Panc1 (cell line): ENCODE measurements around the gene PIP4K2C. TPM values are rescaled to one million over a fixed set of nuclear protein-coding genes. Genes with fewer than 3 reads are reported as not detected.

Experiments used
- ATAC-seq: fragments of 200-7000 bp; cut with Tn5 transposase; 2 replicates; pipeline ENCODE4 v1.9.1; 2020; ENCODE audit warnings: mild to moderate bottlenecking, moderate library complexity
- BruUV-seq: library from RNA; stranded (reverse); fragments of 400-500 nt; replicated peaks from 2 replicates; lab custom pipeline; 2021; lab: Mats Ljungman, UMichigan
- CTCF ChIA-PET: fragments of 300-600 bp; sonication (Branson Sonifier 250); formaldehyde crosslinking; loops from one replicate; lab custom pipeline; 2022; ENCODE audit warnings: antibody characterized with exemption; lab: Charles Lee
- POLR2A ChIA-PET: fragments of 300-600 bp; sonication (Branson Sonifier 250); formaldehyde crosslinking; loops from one replicate; lab custom pipeline; 2022; ENCODE audit warnings: antibody characterized with exemption; lab: Charles Lee
- DNase-seq: peaks from one replicate; pipeline ENCODE4 v3.0.0-alpha.2; 2010; ENCODE audit warnings: low read depth, low spot score
- H3K27ac ChIP-seq: 2 replicates; pipeline ENCODE4 v1.5.1; 2011; ENCODE audit warnings: mild to moderate bottlenecking, low read length, inconsistent platforms
- H3K27me3 ChIP-seq: fragments of 200-500 bp; sonication (Bioruptor generic); 2 replicates; pipeline ENCODE4 v1.6.0; 2014; ENCODE audit warnings: low read length, inconsistent platforms; ENCODE audit not compliant: control insufficient read depth, insufficient read depth
- H3K36me3 ChIP-seq: fragments of 200-500 bp; sonication (Bioruptor generic); 2 replicates; pipeline ENCODE4 v1.5.1; 2014; ENCODE audit warnings: inconsistent platforms, mild to moderate bottlenecking, low read length, moderate library complexity; ENCODE audit not compliant: control insufficient read depth, insufficient read depth
- H3K4me1 ChIP-seq: 2 replicates; pipeline ENCODE4 v1.5.1; 2011; ENCODE audit warnings: inconsistent platforms, mild to moderate bottlenecking, low read length, moderate library complexity; ENCODE audit not compliant: control insufficient read depth, insufficient read depth
- H3K4me3 ChIP-seq, 2 experiments: 2 replicates each; pipeline ENCODE4 v1.5.1; 2011 to 2012; ENCODE audit warnings: low read depth in 2 of 2, low read length in 2 of 2, mild to moderate bottlenecking in 2 of 2, inconsistent platforms in 1 of 2, moderate library complexity in 1 of 2
- H3K9me3 ChIP-seq: fragments of 200-500 bp; sonication (Bioruptor generic); 2 replicates; pipeline ENCODE4 v1.5.1; 2014; ENCODE audit warnings: low read depth, mild to moderate bottlenecking, inconsistent platforms, low read length, moderate library complexity; ENCODE audit not compliant: control insufficient read depth, insufficient read depth
- POLR2AphosphoS5 ChIP-seq: IDR thresholded peaks from 2 replicates; pipeline ENCODE4 v1.6.1; 2012; ENCODE audit warnings: mild to moderate bottlenecking, low read depth, low read length, moderate library complexity
- SIN3A ChIP-seq: IDR thresholded peaks from 2 replicates; pipeline ENCODE4 v1.6.1; 2012; ENCODE audit warnings: low read depth, mild to moderate bottlenecking, low read length, moderate library complexity, borderline replicate concordance; ENCODE audit not compliant: insufficient read depth
- TCF7L2 ChIP-seq: IDR thresholded peaks from 2 replicates; pipeline ENCODE4 v1.6.1; 2011; ENCODE audit warnings: mild to moderate bottlenecking, low read depth, low read length, inconsistent platforms
- in situ Hi-C: cut with HindIII; loops from 2 replicates; pipeline ENCODE4 v1.10.0; 2016; ENCODE audit warnings: low sequenced_read_pairs, low pct_unique_long_range_greater_than_20kb
- intact Hi-C: fragments of 100-400 bp; cut with micrococcal nuclease; formaldehyde crosslinking; loops from one replicate; pipeline ENCODE4 v1.10.0; 2022; ENCODE audit not compliant: unreplicated experiment
- total RNA-seq: library from RNA; stranded (reverse); gene quantifications from one replicate; pipeline ENCODE4 v1.2.1, GENCODE V29; 2021; ENCODE audit not compliant: unreplicated experiment
- TF ChIP-seq, protein P1 (sequence below): fragments of 450-650 bp; IDR thresholded peaks from 2 replicates; pipeline ENCODE4 v1.5.1; 2017; ENCODE audit warnings: mild to moderate bottlenecking
- TF ChIP-seq, protein P2 (sequence below), 2 experiments: IDR thresholded peaks; 2 replicates each; pipeline ENCODE4 v1.6.1; 2011 to 2012; ENCODE audit warnings: low read depth in 2 of 2, control low read depth in 1 of 2, low read length in 1 of 2, mild to moderate bottlenecking in 1 of 2, moderate library complexity in 1 of 2; ENCODE audit not compliant: insufficient read depth in 1 of 2

PIP4K2C gene
- total RNA-seq, 1 experiment from 2014 or later: 62.6 TPM

DNA sequence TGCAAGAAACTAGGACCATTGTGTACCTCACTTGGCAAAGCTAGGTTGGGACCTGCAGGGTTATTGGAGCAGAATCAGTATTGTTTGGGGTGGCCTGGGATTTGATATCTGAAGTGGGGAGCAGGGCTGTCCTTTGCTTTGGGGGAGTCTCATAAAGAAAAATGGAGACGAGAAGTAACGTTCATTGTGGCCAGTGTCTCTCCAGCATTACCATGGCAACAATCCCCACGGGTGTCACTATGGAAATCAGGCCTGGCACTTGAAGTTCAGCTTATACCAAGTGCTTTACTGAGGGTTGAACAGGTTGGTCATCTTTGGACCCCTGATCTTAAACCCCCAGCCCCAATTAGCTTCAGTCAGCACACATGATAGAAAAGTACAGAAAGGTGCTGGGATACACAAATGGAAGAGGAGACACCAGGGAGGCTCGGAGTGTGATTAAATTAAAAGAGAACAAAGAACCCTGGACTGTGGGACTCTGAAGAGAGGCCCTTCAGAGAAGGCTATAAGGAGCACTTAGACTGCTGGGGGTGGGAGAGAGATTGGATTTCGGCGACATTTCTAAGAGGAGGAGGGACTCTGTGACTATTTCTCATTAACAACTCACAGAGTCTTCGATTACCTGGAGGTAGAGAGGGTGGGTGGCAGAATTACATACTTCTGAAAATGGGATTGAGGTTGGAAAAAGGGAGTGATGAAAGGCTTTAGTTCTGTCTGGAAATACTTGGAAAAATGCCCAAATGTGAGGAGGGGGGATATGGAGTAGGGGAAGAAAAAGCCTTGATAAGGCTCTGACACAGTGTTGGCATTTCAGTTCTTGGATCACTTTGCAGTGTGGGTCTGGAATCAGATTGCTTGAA lies 37.4 kb upstream of the PIP4K2C start:
- Histone ChIP-seq H3K4me3 (no peak overlapping the region), H3K36me3 (no peaks in the 10 kb centered on the region), H3K9me3 (no peaks in the 10 kb centered on the region), H3K27ac (no peak overlapping the region), H3K27me3 (no peaks in the 10 kb centered on the region), H3K4me1 (no peaks in the 10 kb centered on the region)
- intact Hi-C loops (no loop called here), in situ Hi-C loops (no loop called here)
- ATAC-seq (no peak), DNase-seq (no peak)
- no peak for TF ChIP-seq SIN3A
- TF ChIP-seq, protein P1, sequence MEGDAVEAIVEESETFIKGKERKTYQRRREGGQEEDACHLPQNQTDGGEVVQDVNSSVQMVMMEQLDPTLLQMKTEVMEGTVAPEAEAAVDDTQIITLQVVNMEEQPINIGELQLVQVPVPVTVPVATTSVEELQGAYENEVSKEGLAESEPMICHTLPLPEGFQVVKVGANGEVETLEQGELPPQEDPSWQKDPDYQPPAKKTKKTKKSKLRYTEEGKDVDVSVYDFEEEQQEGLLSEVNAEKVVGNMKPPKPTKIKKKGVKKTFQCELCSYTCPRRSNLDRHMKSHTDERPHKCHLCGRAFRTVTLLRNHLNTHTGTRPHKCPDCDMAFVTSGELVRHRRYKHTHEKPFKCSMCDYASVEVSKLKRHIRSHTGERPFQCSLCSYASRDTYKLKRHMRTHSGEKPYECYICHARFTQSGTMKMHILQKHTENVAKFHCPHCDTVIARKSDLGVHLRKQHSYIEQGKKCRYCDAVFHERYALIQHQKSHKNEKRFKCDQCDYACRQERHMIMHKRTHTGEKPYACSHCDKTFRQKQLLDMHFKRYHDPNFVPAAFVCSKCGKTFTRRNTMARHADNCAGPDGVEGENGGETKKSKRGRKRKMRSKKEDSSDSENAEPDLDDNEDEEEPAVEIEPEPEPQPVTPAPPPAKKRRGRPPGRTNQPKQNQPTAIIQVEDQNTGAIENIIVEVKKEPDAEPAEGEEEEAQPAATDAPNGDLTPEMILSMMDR: no peak
- TF ChIP-seq TCF7L2: no peak
- TF ChIP-seq, protein P2, sequence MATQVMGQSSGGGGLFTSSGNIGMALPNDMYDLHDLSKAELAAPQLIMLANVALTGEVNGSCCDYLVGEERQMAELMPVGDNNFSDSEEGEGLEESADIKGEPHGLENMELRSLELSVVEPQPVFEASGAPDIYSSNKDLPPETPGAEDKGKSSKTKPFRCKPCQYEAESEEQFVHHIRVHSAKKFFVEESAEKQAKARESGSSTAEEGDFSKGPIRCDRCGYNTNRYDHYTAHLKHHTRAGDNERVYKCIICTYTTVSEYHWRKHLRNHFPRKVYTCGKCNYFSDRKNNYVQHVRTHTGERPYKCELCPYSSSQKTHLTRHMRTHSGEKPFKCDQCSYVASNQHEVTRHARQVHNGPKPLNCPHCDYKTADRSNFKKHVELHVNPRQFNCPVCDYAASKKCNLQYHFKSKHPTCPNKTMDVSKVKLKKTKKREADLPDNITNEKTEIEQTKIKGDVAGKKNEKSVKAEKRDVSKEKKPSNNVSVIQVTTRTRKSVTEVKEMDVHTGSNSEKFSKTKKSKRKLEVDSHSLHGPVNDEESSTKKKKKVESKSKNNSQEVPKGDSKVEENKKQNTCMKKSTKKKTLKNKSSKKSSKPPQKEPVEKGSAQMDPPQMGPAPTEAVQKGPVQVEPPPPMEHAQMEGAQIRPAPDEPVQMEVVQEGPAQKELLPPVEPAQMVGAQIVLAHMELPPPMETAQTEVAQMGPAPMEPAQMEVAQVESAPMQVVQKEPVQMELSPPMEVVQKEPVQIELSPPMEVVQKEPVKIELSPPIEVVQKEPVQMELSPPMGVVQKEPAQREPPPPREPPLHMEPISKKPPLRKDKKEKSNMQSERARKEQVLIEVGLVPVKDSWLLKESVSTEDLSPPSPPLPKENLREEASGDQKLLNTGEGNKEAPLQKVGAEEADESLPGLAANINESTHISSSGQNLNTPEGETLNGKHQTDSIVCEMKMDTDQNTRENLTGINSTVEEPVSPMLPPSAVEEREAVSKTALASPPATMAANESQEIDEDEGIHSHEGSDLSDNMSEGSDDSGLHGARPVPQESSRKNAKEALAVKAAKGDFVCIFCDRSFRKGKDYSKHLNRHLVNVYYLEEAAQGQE (IDR thresholded peaks at IDR 0.05; ENCODE audit: insufficient read depth in 1 of 2, low read depth in 2 of 2, low read length in 1 of 2): no peak
- TF ChIP-seq POLR2AphosphoS5: no peak
- ChIA-PET POLR2A (interaction anchor here (0.6 kb wide), 1 partner anchor 29 kb away, joined by 3 read pairs; no protein-coding TSS in a partner anchor), CTCF (no interaction called here)
- BruUV-seq: no TSS peak

DNA sequence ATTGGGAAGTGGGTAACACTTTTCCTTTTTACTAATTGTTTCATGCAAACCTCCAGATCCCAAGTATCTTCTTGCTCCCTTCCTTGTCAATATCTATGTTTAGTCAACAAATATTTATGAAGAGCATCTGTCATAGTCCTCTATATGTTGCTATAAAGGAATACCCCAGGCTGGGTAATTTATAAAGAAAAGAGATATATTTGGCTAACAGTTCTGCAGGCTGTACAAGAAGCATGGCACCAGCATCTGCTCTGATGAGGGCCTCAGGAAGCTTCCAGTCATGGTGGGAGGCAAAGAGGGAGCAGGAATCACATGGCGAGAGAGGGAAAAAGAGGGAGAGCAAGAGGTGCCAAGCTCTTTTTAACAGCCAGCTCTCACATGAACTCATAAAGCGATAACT lies 36.5 kb upstream of the PIP4K2C start:
- ChIA-PET CTCF (no interaction called here), POLR2A (no interaction called here)
- Histone ChIP-seq H3K4me1 (no peaks in the 10 kb centered on the region), H3K27me3 (no peaks in the 10 kb centered on the region), H3K36me3 (no peaks in the 10 kb centered on the region), H3K27ac (no peak overlapping the region), H3K9me3 (no peaks in the 10 kb centered on the region), H3K4me3 (no peak overlapping the region)
- BruUV-seq: no TSS peak
- in situ Hi-C loops (no loop called here), intact Hi-C loops (no loop called here)
- no peak for DNase-seq
- TF ChIP-seq, protein P1: no peak
- TF ChIP-seq, protein P2 (IDR thresholded peaks at IDR 0.05; ENCODE audit: insufficient read depth in 1 of 2, low read depth in 2 of 2, low read length in 1 of 2): no peak
- TF ChIP-seq SIN3A (no peak), POLR2AphosphoS5 (no peak), TCF7L2 (no peak)
- ATAC-seq: no peak
